GM13976 (cell line): ENCODE measurements around the gene BAIAP2L1.

ENCODE experiments used
- DNase-seq: peaks from one replicate; pipeline ENCODE4 v3.0.0; 2012; ENCODE audit warnings: low spot score
- in situ Hi-C: fragments of 300-500 bp; cut with MboI; formaldehyde crosslinking; loops from one replicate; pipeline ENCODE4 v1.12.0; 2022; ENCODE audit warnings: low sequenced_read_pairs, mixed read lengths, inconsistent platforms; ENCODE audit not compliant: unreplicated experiment
- TF ChIP-seq, protein P1 (sequence below): IDR thresholded peaks from 2 replicates; pipeline ENCODE4 v1.5.1; 2012; ENCODE audit warnings: borderline replicate concordance, mild to moderate bottlenecking; ENCODE audit not compliant: insufficient read depth; ENCODE audit errors: extremely low read depth, missing control alignments, control extremely low read depth

Gene BAIAP2L1

DNA sequence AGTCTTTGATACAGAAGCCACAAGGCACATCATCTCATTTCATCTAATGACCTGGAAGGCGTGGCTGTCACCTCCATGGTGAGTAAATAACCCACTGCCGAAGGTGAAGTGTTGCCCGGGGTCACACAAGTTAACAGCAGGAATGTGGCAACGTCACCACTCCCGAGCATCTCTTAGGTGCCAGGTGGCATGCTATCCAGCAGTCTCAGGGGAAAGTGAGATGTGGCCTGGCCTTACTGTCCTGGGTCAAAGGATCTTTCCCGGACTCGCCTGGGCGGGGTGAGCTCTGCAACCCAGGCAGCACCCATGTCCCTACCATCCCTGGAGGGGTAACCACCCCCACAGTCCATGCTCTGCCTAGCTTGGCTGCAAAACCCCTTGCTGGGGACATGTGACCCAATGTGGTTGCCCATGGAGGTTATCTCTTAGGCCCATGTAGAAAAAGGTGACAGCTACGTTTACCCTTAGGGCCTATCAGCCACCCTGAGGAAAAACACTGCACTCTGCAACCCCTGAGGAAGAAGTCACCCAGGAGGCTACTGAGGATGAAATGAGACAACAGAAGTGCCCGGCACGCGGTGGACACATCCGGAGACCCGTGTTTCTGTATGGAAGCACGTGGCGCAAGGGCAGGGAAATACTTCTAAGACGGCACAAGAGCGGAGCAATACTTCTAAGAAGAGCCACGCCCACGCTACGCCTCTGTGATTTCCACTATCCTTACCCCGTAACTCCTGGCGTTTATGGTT, 52.0 kb downstream of the BAIAP2L1 start:
- DNase-seq, result no peak
- in situ Hi-C loops, result no loop called here
- TF ChIP-seq, protein P1, sequence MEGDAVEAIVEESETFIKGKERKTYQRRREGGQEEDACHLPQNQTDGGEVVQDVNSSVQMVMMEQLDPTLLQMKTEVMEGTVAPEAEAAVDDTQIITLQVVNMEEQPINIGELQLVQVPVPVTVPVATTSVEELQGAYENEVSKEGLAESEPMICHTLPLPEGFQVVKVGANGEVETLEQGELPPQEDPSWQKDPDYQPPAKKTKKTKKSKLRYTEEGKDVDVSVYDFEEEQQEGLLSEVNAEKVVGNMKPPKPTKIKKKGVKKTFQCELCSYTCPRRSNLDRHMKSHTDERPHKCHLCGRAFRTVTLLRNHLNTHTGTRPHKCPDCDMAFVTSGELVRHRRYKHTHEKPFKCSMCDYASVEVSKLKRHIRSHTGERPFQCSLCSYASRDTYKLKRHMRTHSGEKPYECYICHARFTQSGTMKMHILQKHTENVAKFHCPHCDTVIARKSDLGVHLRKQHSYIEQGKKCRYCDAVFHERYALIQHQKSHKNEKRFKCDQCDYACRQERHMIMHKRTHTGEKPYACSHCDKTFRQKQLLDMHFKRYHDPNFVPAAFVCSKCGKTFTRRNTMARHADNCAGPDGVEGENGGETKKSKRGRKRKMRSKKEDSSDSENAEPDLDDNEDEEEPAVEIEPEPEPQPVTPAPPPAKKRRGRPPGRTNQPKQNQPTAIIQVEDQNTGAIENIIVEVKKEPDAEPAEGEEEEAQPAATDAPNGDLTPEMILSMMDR, result no peak

GRCh38 chr7:98346515-98347069, 54.3 kb downstream of the BAIAP2L1 start:
- TF ChIP-seq, protein P1, result no peak
- in situ Hi-C loops, result no loop called here
- no peak for DNase-seq

- in situ Hi-C loops, result no loop called here
- no peak for DNase-seq
- TF ChIP-seq, protein P1, result no peak
Observed at GRCh38 chr7:98341106-98341505, 59.8 kb downstream of the BAIAP2L1 start.

DNA sequence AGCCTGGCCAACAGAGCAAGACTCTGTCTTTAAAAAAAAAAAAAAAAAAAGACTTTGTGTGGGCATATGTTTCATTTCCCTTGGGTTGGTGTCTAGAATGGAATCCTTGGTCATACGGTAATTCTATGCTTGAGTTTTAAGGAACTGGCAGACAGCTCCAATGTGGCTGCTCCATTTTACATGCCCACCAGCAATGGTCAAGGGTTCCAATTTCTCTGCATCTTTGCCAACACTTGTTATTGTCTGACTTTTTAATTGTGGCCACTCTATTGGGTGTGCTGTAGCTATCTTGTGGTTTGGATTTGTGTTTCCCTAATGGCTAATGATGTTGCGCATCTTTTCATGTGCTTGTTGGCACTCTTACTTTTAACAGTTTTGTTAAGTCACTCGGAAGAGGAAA, 61.8 kb downstream of the BAIAP2L1 start:
- TF ChIP-seq, protein P1, result no peak
- DNase-seq, result no peak
- in situ Hi-C loops, result no loop called here

DNA sequence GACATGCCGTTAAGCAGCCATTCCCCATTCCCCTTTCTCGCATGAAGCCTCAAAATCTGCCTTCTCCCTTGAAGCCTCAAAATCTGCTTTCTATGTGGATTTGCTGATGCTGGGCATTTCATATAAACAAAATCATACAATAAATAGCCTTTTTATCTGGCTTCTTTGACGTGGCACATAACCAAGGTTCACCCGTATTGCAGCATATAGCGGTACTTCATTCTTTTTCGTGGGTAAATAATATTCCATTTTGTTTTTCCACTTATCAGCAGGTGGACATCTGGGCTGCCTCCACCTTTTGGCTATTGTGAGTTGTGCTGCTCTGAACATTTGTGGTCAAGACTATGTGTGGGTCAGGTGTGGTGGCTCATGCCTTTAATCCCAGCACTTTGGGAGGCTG, 62.4 kb downstream of the BAIAP2L1 start:
- in situ Hi-C loops, result no loop called here
- DNase-seq, result no peak
- TF ChIP-seq, protein P1, result no peak

DNA sequence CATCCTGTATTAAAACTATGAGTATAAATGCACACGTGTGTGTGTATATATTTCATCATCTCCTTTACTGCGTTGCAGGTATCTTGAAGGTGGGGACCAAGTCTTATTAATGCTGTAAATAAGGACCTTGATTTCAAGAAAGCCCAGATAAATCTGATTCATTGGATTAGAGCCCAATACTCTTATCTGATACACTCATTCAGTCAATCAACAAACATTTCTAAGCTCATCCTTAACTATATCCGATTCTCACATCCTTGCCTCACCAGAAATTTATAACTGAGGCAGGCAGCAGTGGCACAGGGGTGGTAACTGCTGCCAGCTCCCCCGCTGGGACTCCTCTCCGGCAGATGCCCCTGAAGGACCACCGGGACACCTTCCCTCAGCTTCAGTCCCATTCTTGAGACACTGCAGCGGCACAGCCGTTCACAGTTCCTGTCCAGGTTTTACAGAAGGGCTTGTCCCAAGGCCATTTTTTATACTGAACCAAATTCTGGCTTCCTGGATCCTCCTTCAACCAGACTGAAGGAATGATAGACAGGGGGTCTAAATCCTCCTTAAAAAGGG, 65.4 kb downstream of the BAIAP2L1 start:
- in situ Hi-C loops, result no loop called here
- no peak for DNase-seq
- TF ChIP-seq, protein P1, result no peak
